Daoy (cell line): ENCODE measurements around the gene SH3RF1. TPM values are rescaled to one million over a fixed set of nuclear protein-coding genes. Genes with fewer than 3 reads are reported as not detected.

Experiments
- DNase-seq: peaks from one replicate; pipeline ENCODE4 v3.0.0-alpha.2; 2015; ENCODE audit warnings: low read depth
- total RNA-seq: library from RNA; depleted of rRNA; stranded (reverse); fragments of >200 nt; shearing (Covaris generic); gene quantifications from 2 replicates; pipeline ENCODE4 v1.2.3, GENCODE V29; 2014

Gene SH3RF1
- total RNA-seq, 1 experiment from 2014 or later = 4.9 TPM

GRCh38 chr4:169044714-169045447 is 225.9 kb downstream of the SH3RF1 start:
- DNase-seq = no peak
